Thyroid gland (tissue), 4 donors: Measurements from ENCODE around the gene TGFBR1.

ENCODE experiments used
- CTCF ChIP-seq, 6 experiments: fragments of 200-600 bp in 3 of 6; fragments of 450-650 bp in 3 of 6; sonication (generic) in 3 of 6; IDR thresholded peaks; one replicate each; pipeline ENCODE4 v1.5.1; 2016 to 2019; ENCODE audit warnings: antibody characterized with exemption in 6 of 6, mild to moderate bottlenecking in 2 of 6, inconsistent platforms in 1 of 6, moderate library complexity in 1 of 6
- POLR2A ChIP-seq, 2 donors: fragments of 450-650 bp; IDR thresholded peaks; one replicate each; pipeline ENCODE4 v1.6.1; 2017; ENCODE audit warnings: antibody characterized with exemption in 2 of 2, mild to moderate bottlenecking in 2 of 2, moderate library complexity in 1 of 2

- no peak for TF ChIP-seq POLR2A (IDR thresholded peaks at IDR 0.05)
- TF ChIP-seq CTCF (IDR thresholded peaks at IDR 0.05), result no peak
These were observed 25.2 kb downstream of the TGFBR1 start for GRCh38 chr9:99130069-99130468.
